ENCODE results near the gene PPM1H.

GRCh38 chr12:62720025-62720424 lies 214.9 kb downstream of the PPM1H start:
- TF ChIP-seq EP300 (IDR thresholded peaks at IDR 0.05; ENCODE audit: borderline replicate concordance) (no peak), TAF1 (IDR thresholded peaks at IDR 0.05; ENCODE audit: low read depth) (no peak), CREB1 (IDR thresholded peaks at IDR 0.05; ENCODE audit: low read depth) (no peak), CEBPB (IDR thresholded peaks at IDR 0.05) (no peak), ZBTB7A (IDR thresholded peaks at IDR 0.05; ENCODE audit: low read depth) (no peak), USF1 (IDR thresholded peaks at IDR 0.05) (no peak), FOXM1 (IDR thresholded peaks at IDR 0.05; ENCODE audit: borderline replicate concordance, low read depth) (no peak), TCF12 (IDR thresholded peaks at IDR 0.05; ENCODE audit: low read depth) (no peak), RAD21 (IDR thresholded peaks at IDR 0.05; ENCODE audit: low read depth) (no peak), YY1 (IDR thresholded peaks at IDR 0.05; ENCODE audit: low read depth) (no peak)
- TF ChIP-seq, protein P1, sequence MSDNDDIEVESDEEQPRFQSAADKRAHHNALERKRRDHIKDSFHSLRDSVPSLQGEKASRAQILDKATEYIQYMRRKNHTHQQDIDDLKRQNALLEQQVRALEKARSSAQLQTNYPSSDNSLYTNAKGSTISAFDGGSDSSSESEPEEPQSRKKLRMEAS (IDR thresholded peaks at IDR 0.05) = no peak

Measured in Ishikawa (cell line).